ENCODE measurements around the gene MRPS34.

Gene MRPS34

DNA sequence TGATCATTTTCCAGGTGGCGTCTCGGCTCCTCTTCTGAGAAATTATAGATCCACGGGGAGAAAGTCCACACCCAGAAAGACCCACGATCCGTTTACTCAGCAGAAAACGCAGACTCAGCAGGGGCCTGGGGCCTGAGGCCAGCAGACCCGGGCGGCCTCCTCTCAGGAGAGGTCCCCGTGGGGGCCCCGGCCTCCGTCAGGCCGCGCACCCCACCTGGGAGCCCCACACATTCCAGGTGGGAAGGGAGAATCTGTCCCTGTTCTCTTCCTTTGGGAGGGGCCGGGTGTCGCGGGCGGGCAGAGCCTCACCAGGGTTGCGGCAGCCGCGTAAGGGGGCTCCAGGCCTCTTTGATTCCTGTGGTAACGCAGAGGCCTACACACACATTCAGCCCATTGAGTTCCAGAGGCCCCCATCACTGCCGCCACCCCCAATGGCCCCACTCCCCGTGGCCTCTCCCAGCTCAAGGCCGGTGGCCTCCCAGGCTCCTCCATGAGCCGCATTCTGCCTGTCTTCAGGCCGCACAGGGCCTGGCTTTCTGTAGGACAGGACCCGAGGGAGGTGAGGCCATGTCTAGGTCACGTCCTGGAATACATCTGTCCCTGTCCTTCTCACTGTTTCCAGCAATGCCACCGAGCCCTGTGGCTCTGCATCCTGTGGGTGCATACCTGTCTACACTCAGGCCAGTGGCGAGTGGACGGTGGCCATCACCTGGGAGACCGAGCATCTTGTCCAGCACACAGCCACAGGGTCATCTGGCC lies 22.2 kb upstream of the MRPS34 start:
- DNase-seq (ENCODE audit: low read depth in 1 of 2, low spot score in 1 of 2), result no peak

DNA sequence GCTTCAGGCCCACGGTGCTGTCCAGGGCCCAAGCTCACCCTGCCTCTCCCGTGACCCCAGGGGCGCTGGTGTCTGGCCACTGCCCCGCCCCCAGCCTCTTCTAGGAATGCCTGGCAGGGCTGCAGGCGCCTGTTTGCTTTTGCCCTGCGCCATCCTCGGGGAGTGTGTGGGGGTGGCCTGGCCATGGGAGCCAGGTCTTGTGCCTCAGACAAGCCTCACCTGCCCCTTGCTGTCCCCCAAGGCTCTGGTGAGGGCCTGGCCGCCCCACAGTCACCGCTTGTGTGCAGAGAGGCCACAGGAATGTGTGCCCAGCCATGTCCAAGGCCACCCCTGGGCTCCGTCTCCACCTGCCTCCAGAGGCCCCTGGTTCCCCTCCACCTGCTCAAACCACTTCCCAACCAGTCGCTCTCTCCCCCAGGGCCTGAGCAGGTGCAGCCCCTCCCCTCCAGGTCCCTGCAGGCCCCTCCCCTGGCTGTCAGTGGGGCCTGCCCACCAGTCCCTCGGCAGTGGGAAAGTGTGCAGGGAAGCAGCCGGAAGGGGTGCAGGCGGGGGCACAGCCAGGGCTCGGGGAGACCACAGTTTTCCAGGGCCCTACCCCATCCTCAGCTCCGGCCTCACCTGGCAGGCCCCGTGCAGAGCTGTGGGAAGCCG lies 21.4 kb upstream of the MRPS34 start:
- no peak for DNase-seq (ENCODE audit: low read depth in 1 of 2, low spot score in 1 of 2)

DNA sequence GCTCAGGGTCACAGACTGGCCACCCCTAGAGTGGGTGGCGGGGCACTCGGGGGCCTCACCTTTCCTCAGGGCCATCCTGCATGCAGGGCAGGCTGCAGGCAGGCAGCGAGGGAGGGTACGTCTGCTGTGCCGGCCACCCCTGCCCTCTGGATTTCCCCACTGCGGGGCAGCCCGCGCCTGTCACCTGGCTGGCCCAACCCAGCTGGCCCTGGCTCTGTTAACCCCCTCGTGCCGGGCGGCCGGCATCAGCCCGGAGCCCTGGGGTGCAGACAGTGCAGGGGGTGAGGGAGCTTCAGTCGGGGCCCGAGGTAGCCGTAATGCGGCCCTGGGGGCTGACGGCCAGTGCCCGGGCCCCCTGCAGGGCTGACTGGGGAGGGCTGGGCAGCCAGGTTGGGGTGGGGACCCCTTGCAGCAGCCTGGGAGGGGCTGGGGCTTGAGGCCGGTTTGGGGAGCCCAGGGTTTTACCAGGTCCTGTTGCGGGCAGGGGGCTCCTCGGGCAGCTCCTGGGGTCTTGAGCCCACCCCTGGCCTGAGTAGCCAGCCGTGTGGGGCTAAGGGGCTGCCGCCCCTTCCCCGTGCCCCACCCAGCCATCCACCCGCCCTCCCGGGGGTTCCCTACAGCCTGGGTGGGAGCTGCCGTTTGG lies 20.8 kb upstream of the MRPS34 start, which contains the start of gene IGFALS:
TSS of gene IGFALS (minus strand) at position 128 of the 643 bp plus-strand sequence. CDS start at position 75, 53 bp downstream.
- DNase-seq (ENCODE audit: low read depth in 1 of 2, low spot score in 1 of 2), result no peak

DNA sequence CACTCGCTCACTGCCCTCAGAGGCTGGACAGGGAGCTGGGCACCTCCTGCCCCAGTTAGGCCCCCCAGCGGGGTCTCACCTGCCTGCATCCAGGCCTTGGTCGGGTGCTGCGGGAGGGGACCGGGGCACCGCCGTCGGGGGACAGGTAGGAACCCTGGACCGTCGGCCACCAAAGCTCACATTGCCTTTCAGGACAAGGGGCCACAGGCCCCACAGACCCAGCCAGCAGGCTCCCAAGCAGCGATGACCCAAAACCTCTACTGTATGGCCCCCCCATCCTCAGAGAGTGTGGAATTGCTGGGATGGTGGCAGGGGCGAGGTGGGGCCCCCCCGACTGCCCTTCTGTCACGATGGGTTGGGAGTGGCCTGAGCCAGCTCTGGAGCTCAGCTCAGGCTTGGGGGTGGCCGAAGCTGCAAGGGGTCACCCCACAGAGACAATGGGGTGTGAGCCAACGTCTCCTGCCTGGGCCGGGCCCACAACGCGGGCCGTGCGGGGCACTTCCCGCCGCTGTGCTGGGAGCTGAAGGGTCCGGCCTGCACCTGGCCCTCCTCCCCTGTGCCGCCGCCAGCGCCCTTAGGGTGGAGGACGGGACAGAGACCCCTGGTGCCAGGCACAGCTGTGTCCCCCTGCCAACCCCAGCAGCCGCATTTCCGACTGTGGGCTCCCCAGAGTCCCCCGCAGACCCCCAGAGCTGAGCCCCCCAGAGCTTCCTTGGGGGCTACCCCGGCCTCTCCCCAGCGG lies 20.1 kb upstream of the MRPS34 start:
- no peak for DNase-seq (ENCODE audit: low read depth in 1 of 2, low spot score in 1 of 2)

DNA sequence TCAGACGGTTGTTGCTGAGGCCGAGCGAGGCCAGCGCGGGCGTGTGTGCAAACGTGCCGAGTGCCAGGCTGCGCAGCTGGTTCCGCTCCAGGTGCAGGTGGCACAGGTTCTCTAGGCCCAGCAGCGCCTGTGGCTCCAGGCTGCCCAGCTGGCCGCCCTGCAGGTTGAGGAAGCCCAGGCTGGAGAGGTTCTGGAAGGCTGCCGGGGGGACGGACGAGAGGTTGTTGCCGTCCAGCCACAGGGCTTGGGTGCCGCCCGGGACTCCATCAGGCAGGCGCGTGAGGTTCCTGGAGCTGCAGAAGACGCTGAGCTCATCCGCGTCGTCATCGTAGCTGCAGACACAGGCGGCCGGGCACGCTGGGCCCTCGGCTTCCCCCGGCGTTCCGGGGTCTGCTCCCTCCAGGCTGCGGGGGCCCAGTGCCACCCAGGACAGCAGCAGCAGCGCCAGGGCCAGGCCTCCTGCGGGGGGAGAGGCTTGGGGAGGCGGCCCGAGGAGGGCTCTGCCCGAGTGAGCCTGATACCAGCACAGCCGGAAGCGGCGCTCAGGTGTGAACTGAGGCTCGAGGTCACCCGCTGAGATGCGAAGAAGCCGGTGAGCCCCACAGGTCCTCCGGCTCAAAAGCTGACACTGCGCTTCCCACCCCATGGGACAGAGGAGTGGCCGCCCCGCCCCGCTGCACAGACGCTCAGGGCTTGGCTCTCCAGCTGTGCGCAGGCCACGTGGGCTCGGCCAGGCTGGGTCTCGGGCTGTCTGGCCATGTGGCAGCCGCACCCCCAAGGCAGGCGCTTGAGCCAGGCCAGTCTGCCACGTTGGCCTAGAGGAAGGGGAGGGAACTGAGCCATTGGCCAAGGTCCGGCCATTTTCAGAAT lies 19.2 kb upstream of the MRPS34 start:
- DNase-seq (ENCODE audit: low read depth in 1 of 2, low spot score in 1 of 2), result no peak

DNA sequence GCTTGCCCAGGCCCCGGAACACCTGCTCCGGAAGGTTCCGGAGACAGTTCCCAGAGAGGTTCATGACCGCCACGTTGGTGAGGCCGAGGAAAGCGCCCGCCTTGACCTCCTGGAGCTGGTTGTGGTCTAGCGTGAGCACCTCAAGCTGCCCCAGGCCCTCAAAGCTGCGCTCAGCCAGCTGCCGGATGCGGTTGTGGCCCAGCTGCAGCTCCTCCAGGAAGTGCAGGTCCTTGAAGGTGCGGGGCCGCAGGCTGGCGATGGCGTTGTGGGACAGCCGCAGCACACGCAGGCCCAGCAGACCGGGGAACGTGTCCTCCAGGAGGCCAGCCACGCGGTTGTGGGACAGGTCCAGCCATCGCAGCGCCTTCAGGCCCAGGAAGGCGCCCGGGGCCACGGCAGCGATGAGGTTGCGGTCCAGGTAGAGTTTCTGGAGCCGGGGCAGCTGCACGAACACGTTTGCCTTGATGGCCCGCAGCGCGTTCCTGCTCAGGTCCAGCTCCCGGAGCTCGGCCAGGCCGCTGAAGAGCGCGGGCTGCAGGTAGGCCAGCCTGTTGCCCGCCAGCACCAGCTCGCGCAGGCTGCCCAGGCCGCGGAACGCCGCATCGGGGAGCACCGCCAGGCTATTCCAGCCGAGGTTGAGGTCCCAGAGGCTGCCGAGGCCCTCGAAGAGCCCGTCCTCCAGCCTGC lies 18.5 kb upstream of the MRPS34 start:
- DNase-seq (ENCODE audit: low read depth in 1 of 2, low spot score in 1 of 2), result no peak

DNA sequence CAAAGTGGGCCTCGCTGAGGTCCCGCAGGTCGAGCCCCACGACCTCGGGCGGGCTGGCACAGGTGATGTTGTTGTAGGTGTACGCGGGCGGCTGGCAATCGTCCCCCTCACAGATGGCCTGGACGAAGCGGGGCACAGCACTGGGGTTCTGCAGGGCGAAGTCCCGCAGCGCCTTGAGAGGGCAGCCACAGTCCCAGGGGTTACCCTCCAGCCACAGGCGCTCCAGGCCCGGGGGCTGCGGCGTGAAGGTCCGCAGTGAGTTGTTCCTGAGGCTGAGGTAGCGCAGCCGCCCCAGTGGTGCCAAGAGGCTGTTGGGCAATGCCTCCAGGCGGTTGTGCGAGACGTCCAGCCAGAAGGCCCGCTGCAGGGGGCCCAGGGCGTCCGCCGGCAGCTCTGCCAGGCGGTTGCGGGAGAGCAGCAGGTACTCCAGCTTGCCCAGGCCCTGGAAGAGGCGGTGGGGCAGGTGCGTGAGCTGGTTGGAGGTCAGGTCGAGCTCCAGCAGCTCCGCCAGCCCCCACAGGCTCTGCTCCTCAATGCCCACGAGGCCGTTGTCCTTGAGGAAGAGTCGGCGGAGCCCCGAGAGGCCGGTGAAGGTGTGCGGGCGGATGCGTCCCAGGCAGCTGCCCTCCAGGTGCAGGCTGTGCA lies 17.8 kb upstream of the MRPS34 start:
- DNase-seq (ENCODE audit: low read depth in 1 of 2, low spot score in 1 of 2), result no peak

DNA sequence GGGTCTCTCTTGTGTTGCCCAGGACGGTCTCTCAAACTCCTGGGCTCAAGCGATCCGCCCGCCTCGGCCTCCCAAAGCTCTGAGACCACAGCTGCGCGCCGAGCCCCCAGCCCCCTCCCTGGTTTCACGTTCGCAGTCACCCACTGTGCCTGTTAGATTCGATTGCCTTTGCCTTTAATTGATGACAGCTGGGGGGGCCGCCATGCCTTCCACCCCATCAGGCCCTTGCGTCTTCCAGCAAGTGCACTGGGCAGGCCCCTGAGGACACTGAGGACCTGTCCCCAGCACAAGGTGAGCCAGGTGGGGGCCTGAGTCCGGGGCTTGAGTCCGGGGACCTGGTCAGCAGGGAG lies 17.3 kb upstream of the MRPS34 start:
- DNase-seq (ENCODE audit: low read depth in 1 of 2, low spot score in 1 of 2), result no peak

DNA sequence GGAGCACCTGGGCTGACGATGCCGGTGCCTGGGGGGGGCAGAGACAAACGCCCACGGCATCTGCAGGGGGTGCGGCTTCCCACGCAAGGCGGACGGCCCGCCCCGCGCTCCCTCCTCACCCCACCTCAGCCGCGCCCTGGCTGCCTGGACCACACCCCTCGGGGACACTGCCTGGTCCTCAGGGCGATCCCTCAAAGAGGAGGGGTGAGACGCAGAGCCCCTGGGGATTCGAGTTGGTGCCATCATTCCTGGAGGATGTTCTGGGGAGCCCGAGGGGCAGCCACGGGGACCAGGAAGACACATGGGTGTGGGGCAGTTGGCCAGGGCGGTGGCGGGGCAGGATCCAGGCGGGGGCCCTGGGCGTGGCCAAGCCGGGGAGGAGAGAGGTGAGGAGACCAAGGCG lies 16.7 kb upstream of the MRPS34 start:
- no peak for DNase-seq (ENCODE audit: low read depth in 1 of 2, low spot score in 1 of 2)

DNA sequence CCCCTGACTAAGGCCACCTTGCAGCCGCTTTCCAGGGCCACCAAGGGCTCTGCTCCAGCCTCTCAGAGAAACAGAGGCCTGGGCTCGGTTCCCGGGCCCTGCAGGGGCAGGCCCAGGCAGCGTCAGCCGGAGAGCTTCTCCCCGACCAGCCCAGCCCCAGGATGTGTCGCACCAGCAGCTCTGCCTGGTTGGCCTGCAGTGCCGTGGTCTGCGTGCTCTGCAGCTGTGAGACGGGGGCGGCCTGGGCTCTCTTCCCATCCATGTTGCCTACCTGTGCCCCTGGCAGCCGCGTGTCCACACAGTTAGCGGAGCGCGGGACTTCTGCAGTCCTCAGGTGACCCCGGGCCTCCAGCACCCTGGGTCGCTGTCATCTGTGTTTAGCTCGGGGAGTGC lies 15.8 kb upstream of the MRPS34 start:
- no peak for DNase-seq (ENCODE audit: low read depth in 1 of 2, low spot score in 1 of 2)

DNA sequence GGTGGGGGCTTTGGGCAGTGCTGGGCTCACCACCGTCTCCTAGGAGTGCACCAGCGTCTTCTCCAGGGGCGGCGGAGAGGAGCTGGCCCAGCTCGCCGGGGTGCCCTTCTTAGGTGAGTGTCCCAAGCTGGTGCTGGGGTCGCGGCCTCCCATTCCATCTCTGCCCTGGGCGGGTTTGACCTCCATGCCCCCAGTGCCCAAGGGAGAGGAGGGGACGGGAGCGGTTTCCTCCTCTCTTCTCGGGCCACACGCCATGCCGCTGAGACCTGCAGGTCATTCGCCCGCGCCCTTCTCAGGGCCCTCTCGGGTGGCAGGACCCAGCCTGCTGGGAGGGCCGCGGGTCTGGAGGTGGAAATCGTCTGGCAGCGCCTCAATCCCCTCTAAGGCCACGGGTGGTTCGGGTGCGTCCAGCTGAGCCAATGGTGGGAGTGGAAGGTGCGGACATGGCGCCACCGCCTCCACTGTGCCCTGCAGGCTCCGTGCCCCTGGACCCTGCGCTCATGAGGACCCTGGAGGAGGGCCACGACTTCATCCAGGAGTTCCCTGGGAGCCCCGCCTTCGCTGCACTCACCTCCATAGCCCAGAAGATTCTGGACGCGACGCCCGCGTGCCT lies 15.3 kb upstream of the MRPS34 start:
- no peak for DNase-seq (ENCODE audit: low read depth in 1 of 2, low spot score in 1 of 2)

DNA sequence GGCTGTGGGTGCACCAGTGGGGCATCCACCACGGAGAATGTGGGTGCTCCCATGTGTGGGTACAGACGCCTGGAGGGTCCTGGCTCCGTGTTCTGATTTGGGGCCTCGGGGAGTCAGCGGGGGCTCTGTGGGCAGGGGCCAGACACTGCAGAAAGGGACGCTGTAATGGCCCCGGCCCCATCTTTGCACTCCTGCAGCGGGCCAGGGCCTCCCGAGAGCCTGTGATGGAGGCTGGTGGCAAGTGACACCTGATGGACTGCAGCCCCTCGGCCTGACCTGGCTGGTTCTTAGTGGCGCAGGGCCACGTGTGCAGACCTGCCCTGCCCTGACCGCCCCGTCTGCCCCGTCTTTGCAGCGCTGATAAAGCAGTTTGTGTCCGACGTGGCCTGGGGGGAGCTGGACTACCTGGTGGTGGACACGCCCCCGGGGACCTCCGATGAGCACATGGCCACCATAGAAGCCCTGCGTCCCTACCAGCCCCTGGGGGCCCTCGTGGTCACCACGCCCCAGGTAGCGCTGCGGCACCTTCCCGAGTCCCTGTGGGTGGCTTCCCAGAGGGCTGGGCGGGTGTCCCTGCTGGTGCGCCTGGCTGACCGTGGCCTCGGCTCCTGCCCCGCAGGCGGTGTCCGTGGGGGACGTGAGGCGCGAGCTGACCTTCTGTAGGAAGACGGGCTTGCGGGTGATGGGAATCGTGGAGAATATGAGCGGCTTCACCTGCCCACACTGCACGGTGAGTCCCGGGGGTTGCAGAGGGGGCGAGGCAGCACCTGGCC lies 14.6 kb upstream of the MRPS34 start:
- DNase-seq (ENCODE audit: low read depth in 1 of 2, low spot score in 1 of 2), result no peak

DNA sequence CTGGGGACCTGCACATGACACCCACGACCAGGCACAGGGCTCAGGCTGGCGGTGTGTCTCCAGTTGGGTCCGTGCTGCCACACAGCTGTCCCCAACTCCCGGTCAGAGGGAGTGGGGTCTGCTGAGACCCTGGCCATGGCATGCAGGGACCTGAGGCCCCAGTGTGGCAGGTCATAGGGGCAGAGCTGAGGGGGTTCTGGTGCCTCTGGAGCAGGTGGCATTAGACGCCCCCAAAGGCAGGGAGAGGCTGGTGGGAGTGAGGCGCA lies 14.1 kb upstream of the MRPS34 start:
- DNase-seq (ENCODE audit: low read depth in 1 of 2, low spot score in 1 of 2), result no peak

DNA sequence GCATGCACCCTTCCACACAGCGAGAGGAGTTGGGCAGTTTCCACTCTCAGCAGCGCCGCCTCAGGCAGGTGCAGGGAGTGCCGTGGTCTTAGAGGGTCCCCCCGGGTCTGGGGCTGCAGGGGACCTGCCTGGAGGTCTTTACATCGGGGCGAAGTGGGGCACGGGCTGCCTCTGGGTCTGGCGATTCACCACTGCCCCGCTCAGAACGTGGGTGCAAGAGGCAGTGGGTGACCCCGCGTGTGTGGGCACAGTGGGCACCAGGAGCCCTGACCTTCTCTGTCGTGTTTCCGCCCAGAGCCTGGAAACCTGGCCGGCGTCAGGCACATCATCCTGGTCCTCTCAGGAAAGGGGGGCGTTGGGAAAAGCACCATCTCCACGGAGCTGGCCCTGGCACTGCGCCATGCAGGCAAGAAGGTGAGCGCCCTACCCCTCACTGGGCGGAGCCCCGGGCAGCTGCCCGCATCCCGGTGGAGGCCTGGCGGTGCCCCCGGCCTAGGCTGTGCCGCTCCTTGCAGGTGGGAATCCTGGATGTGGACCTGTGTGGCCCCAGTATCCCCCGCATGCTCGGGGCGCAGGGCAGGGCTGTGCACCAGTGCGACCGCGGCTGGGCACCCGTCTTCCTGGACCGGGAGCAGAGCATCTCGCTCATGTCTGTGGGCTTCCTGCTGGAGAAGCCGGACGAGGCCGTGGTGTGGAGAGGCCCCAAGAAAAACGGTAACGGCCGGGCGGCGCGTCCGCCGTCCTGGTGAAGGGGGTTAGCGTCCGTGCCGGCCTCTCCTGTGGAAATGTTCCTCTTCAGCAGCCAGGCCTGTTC lies 13.5 kb upstream of the MRPS34 start:
- no peak for DNase-seq (ENCODE audit: low read depth in 1 of 2, low spot score in 1 of 2)

DNA sequence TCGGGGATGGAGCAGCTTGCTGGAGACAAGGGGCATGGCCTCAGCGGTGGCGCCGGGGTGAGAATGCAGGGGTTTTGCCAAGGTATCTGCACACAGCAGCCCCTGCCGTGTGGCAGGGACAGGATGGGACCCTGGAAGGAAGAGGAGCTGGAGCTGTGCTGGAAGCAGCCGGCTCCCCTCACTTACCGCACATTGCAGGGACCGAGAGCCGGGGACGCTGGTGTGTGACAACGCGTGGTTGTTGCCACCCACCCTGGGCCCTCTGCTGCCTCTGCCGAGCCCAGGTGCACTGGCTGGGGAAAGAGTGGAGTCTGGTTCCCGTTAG lies 12.9 kb upstream of the MRPS34 start:
- DNase-seq (ENCODE audit: low read depth in 1 of 2, low spot score in 1 of 2), result no peak

DNA sequence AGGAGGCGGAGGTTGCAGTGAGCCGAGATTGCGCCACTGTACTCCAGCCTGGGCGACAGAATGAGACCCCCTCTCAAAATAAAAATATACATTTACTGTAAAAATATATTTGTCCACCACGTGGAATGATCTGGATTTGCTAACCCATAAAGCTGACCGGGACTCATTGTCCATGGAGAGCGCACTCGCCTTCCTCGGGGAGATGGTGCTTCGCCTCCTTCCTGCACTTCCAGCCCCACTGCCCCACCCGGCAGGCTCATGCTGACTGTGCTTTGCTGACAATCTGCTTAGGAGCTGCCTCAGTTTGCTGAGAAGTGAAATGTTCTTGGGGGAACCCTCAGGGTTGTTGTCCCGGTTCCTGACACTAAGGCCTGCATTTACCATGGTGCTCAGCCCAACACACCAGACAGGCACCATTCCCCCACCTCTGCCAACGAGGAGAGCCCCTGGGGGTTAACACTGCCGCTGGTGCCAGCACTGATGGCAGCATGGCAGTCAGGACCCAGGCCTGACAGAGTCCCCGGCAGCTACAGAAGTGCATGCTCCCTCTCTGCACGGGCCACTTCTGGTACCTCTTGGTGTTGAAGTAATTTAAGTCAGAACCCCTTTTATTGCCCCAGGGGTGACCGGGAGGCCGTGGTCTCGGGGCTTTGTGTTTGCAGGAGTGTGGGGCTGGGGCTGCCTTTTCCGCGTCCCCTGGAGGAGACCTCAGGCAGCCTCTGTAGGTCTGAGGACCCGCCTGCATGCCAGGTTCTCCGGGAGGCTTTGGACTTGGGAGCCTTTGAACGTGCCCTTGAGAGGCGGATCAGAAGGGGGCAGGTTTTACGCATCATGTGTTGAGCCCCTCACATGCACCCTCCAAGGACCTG lies 12.3 kb upstream of the MRPS34 start:
- no peak for DNase-seq (ENCODE audit: low read depth in 1 of 2, low spot score in 1 of 2)
